Nephron (organoid): Measurements from ENCODE around the gene TPCN2.
"Not testable (repeated sequence)": the region's sequence is repeated elsewhere in the genome, so short reads cannot be mapped to it uniquely, and the experiment has no call there.

Source experiments
- H3K27ac Mint-ChIP-seq, 3 experiments: 2 replicates each; pipeline ENCODE4 v1.8.0; 2020; ENCODE audit warnings: mixed read lengths in 3 of 3, mild to moderate bottlenecking in 2 of 3, moderate library complexity in 1 of 3
- H3K27me3 Mint-ChIP-seq: 2 replicates; pipeline ENCODE4 v1.8.0; 2021; ENCODE audit warnings: low read depth, mild to moderate bottlenecking, moderate library complexity, mixed read lengths
- H3K36me3 Mint-ChIP-seq: 2 replicates; pipeline ENCODE4 v1.8.0; 2020; ENCODE audit warnings: low read depth, mixed read lengths
- H3K4me1 Mint-ChIP-seq: 2 replicates; pipeline ENCODE4 v1.8.0; 2020; ENCODE audit warnings: mixed read lengths
- H3K4me3 Mint-ChIP-seq, 3 experiments: 2 replicates each; pipeline ENCODE4 v1.8.0; 2020; ENCODE audit warnings: mild to moderate bottlenecking in 3 of 3, mixed read lengths in 3 of 3, moderate library complexity in 2 of 3
- H3K9me3 Mint-ChIP-seq: 2 replicates; pipeline ENCODE4 v1.8.0; 2020; ENCODE audit warnings: mixed read lengths
- TF ChIP-seq, protein P1 (sequence below), 3 experiments: fragments of 200-600 bp; sonication (generic); IDR thresholded peaks; one replicate each; pipeline ENCODE4 v1.5.0; 2021; ENCODE audit warnings: antibody characterized with exemption in 3 of 3; ENCODE audit not compliant: unreplicated experiment in 3 of 3

Gene TPCN2

DNA sequence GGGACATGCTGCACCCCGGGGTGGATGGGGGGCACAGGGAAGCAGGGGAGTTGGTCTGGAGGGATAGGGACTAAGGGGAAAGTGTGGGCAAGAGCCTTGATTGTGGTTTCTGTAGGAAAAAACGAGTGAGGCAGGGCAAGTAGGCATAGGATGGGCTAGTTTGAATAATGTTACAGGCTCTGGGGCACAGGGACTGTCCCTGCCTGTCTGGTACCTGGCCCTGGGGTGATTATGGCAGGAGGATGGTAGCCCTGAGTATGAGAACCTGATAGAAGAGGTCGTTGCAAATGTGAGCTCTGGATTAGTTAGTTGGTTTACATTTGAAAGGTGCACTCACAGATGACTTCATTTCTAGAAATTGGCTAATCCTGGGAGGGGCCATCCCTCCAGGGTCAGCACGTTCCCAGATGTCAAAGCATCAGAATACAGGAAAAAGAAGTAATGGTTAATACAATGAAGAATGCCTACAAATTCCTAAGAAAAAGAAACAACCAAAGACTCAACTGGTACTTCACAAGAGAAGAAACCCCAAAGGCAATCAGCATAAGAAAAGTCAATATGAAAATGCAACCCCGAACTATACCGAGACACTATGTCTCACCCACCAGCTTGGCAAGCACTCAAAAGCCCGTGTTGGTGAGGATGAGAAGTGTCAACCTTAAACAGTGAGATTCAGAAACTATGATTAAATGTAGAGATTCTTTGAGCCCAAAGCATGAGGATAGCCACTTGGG, 95.8 kb downstream of the TPCN2 start:
- TF ChIP-seq, protein P1, sequence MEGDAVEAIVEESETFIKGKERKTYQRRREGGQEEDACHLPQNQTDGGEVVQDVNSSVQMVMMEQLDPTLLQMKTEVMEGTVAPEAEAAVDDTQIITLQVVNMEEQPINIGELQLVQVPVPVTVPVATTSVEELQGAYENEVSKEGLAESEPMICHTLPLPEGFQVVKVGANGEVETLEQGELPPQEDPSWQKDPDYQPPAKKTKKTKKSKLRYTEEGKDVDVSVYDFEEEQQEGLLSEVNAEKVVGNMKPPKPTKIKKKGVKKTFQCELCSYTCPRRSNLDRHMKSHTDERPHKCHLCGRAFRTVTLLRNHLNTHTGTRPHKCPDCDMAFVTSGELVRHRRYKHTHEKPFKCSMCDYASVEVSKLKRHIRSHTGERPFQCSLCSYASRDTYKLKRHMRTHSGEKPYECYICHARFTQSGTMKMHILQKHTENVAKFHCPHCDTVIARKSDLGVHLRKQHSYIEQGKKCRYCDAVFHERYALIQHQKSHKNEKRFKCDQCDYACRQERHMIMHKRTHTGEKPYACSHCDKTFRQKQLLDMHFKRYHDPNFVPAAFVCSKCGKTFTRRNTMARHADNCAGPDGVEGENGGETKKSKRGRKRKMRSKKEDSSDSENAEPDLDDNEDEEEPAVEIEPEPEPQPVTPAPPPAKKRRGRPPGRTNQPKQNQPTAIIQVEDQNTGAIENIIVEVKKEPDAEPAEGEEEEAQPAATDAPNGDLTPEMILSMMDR (IDR thresholded peaks at IDR 0.05; ENCODE audit: unreplicated experiment in 3 of 3): no peak
- Mint-ChIP-seq H3K4me1 (no peaks in the 10 kb centered on the region), H3K36me3 (peaks cover 33% of the 10 kb centered on the region), H3K4me3 (no peak overlapping the region), H3K27me3 (no peaks in the 10 kb centered on the region), H3K9me3 (peaks cover 40% of the 10 kb centered on the region), H3K27ac (no peak overlapping the region)

GRCh38 chr11:69145050-69145380, 96.3 kb downstream of the TPCN2 start:
- TF ChIP-seq, protein P1 (IDR thresholded peaks at IDR 0.05; ENCODE audit: unreplicated experiment in 3 of 3): no peak
- H3K36me3 Mint-ChIP-seq: peaks cover 34% of the 10 kb centered on the region
- H3K4me1 Mint-ChIP-seq: no peaks in the 10 kb centered on the region
- H3K27ac Mint-ChIP-seq: no peak overlapping the region
- no peaks in the 10 kb centered on the region for H3K27me3 Mint-ChIP-seq
- no peak overlapping the region for H3K4me3 Mint-ChIP-seq
- peaks cover 38% of the 10 kb centered on the region for H3K9me3 Mint-ChIP-seq

- H3K9me3 Mint-ChIP-seq: peaks cover 44% of the 10 kb centered on the region
- H3K27ac Mint-ChIP-seq: no peak overlapping the region
- H3K4me3 Mint-ChIP-seq: no peak overlapping the region
- H3K4me1 Mint-ChIP-seq: peaks cover 14% of the 10 kb centered on the region
- H3K36me3 Mint-ChIP-seq: peaks cover 37% of the 10 kb centered on the region
- TF ChIP-seq, protein P1 (IDR thresholded peaks at IDR 0.05; ENCODE audit: unreplicated experiment in 3 of 3): no peak
- peaks cover 22% of the 10 kb centered on the region for H3K27me3 Mint-ChIP-seq
These were observed 99.6 kb downstream of the TPCN2 start for GRCh38 chr11:69148377-69148762.

- Mint-ChIP-seq H3K4me3 (no peak overlapping the region), H3K27me3 (peaks cover 26% of the 10 kb centered on the region), H3K4me1 (peaks cover 17% of the 10 kb centered on the region), H3K36me3 (peaks cover 37% of the 10 kb centered on the region), H3K27ac (no peak overlapping the region), H3K9me3 (peaks cover 44% of the 10 kb centered on the region)
- TF ChIP-seq, protein P1 (IDR thresholded peaks at IDR 0.05; ENCODE audit: unreplicated experiment in 3 of 3): no peak
These were observed 100.1 kb downstream of the TPCN2 start for GRCh38 chr11:69148806-69149205.

GRCh38 chr11:69149338-69150045, 100.8 kb downstream of the TPCN2 start:
- Mint-ChIP-seq H3K4me1 (peaks cover 17% of the 10 kb centered on the region), H3K27me3 (peaks cover 26% of the 10 kb centered on the region), H3K9me3 (peaks cover 40% of the 10 kb centered on the region), H3K36me3 (peaks cover 32% of the 10 kb centered on the region)
- not testable (repeated sequence) for H3K27ac Mint-ChIP-seq, H3K4me3 Mint-ChIP-seq

- peaks cover 28% of the 10 kb centered on the region for H3K36me3 Mint-ChIP-seq
- no peak overlapping the region for H3K27ac Mint-ChIP-seq
- H3K27me3 Mint-ChIP-seq: peaks cover 26% of the 10 kb centered on the region
- TF ChIP-seq, protein P1 (IDR thresholded peaks at IDR 0.05; ENCODE audit: unreplicated experiment in 3 of 3): no peak
- H3K4me3 Mint-ChIP-seq: no peak overlapping the region
- peaks cover 17% of the 10 kb centered on the region for H3K4me1 Mint-ChIP-seq
- H3K9me3 Mint-ChIP-seq: peaks cover 35% of the 10 kb centered on the region
These were observed 101.4 kb downstream of the TPCN2 start for GRCh38 chr11:69150175-69150574.
